Measurements from ENCODE around the gene BAMBI. TPM values are rescaled to one million over a fixed set of nuclear protein-coding genes. Genes with fewer than 3 reads are reported as not detected.
A peak's percentile ranks its signal among the peaks of the same experiment; 100 is the strongest.

BAMBI gene
- total and polyA plus RNA-seq, 10 of the 15 experiments (the other 5 are each of a cell fraction or from before 2014, with no cell fraction given): 0.03 to 0.18 (median 0.09) TPM; not detected in 6

GRCh38 chr10:28663576-28664368, 13.5 kb upstream of the BAMBI start:
- FAIRE-seq: peak; percentile 96
- H3K27me3 ChIP-seq (replicated peaks in 1 of 2; ENCODE audit: control insufficient read depth in 2 of 2, insufficient read depth in 2 of 2, low read length in 1 of 2): peaks cover 2 to 5% of the 10 kb centered on the region in 2 experiments
- ChIA-PET POLR2A (interaction anchor here (0.7 kb wide), 1 partner anchor 9 kb away, joined by 3 read pairs; no protein-coding TSS in a partner anchor), SMC1A (ENCODE audit: uncharacterized antibody, unreplicated experiment) (interaction anchor here (0.7 to 2.6 kb wide), 7 partner anchors 20 to 641 kb away, joined by 3 to 15 read pairs (median 3); no protein-coding TSS in a partner anchor), CTCF (interaction anchor here (0.6 to 2.6 kb wide), 22 partner anchors 9 to 761 kb away, joined by 3 to 56 read pairs (median 3); no protein-coding TSS in a partner anchor), RAD21 (ENCODE audit: unreplicated experiment) (interaction anchor here (0.8 to 1.3 kb wide), 9 partner anchors 9 to 642 kb away, joined by 3 to 9 read pairs (median 4); no protein-coding TSS in a partner anchor)
- H3K9ac ChIP-seq (ENCODE audit: control insufficient read depth, insufficient read depth, low read length): no peak overlapping the region
- H3K79me2 ChIP-seq (ENCODE audit: control insufficient read depth, insufficient read depth, low read length): no peaks in the 10 kb centered on the region
- in situ Hi-C loops (cut with MboI): loop anchor here (5.0 to 10.0 kb wide), 2 partner anchors 644 to 781 kb away; no protein-coding TSS in a partner anchor
- no peaks in the 10 kb centered on the region for H3K36me3 ChIP-seq (ENCODE audit: control insufficient read depth in 2 of 2, insufficient read depth in 2 of 2, low read length in 1 of 2)
- no TSS peak for BruUV-seq (replicated peaks)
- H3K4me3 ChIP-seq: no peak overlapping the region
- 0 out of 2 replicates have a peak, but pooled peaks have one; percentile 24 for TF ChIP-seq YY1 (IDR thresholded peaks at IDR 0.05; ENCODE audit: low read depth, low read length)
- TF ChIP-seq RAD21 (IDR thresholded peaks at IDR 0.05; ENCODE audit: insufficient read depth, low read depth, low read length): peak; percentile 96
- no peak for TF ChIP-seq NRF1 (conservative IDR thresholded peaks at IDR 0.05; ENCODE audit: low read depth, low read length)
- TF ChIP-seq USF1 (IDR thresholded peaks at IDR 0.05; ENCODE audit: borderline replicate concordance, extremely low read length, insufficient read depth, low read depth, low read length): no peak
- TF ChIP-seq SMC3 (IDR thresholded peaks at IDR 0.05; ENCODE audit: borderline replicate concordance, low read length): peak; percentile 80
- TF ChIP-seq TCF3 (IDR thresholded peaks at IDR 0.05; ENCODE audit: borderline replicate concordance, insufficient read depth, low read depth, low read length): peak; percentile 14; the same call in 1 of the 2 replicates
- TF ChIP-seq GATAD2B (conservative IDR thresholded peaks at IDR 0.05; ENCODE audit: low read depth): no peak
- peak; percentile 95 to 96 (median 96) for TF ChIP-seq CTCF (IDR thresholded peaks at IDR 0.05 in 2 of 3, conservative IDR thresholded peaks at IDR 0.05 in 1 of 3; ENCODE audit: control insufficient read depth in 2 of 3, extremely low read depth in 1 of 3, insufficient read depth in 1 of 3, low read depth in 3 of 3, low read length in 3 of 3)
- H3K27ac ChIP-seq (ENCODE audit: control insufficient read depth, insufficient read depth): no peak overlapping the region
- no peaks in the 10 kb centered on the region for H3K4me1 ChIP-seq (ENCODE audit: control insufficient read depth, insufficient read depth, low read length)
- no peaks in the 10 kb centered on the region for H3K9me3 ChIP-seq (replicated peaks; ENCODE audit: control insufficient read depth, insufficient read depth, low read length)
- DNase-seq (ENCODE audit: low read depth, low spot score): no peak
- ATAC-seq: peak; percentile 97
- intact Hi-C loops (cut with micrococcal nuclease; ENCODE audit: unreplicated experiment): loop anchor here (1.0 to 5.0 kb wide), 3 partner anchors 328 to 641 kb away; no protein-coding TSS in a partner anchor
- no peak overlapping the region for H3K4me2 ChIP-seq (ENCODE audit: control insufficient read depth, insufficient read depth)
- H4K20me1 ChIP-seq (ENCODE audit: control insufficient read depth, insufficient read depth): no peaks in the 10 kb centered on the region
- WGBS (ENCODE audit: insufficient coverage, insufficient replicate concordance, low lambda C conversion rate, missing lambda C conversion rate): 2% methylated on average over 9 of the region's 9 CpGs
- H2AFZ ChIP-seq (ENCODE audit: control insufficient read depth, low read depth, low read length): no peak overlapping the region

Measured in GM12878 (cell line).